Fibroblast of pulmonary artery (primary cell): ENCODE results near the gene BID.

Experiments
- DNase-seq: peaks from one replicate; pipeline ENCODE4 v3.0.0-alpha.2; 2010; ENCODE audit warnings: low read depth
- H3K4me3 ChIP-seq: replicated peaks from 2 replicates; pipeline ENCODE4 v1.5.1; 2011; ENCODE audit warnings: low read depth, mild to moderate bottlenecking, control low read depth, low read length, moderate library complexity
- CTCF ChIP-seq: IDR thresholded peaks from 2 replicates; pipeline ENCODE4 v1.5.1; 2011; ENCODE audit warnings: mild to moderate bottlenecking, control low read depth, low read length, inconsistent platforms; ENCODE audit errors: missing control alignments

Gene BID

GRCh38 chr22:17773606-17774205, 563 bp downstream of the BID start:
- TF ChIP-seq CTCF, result no peak
- no peak for DNase-seq
- H3K4me3 ChIP-seq, result peak overlapping the region; percentile 55

- DNase-seq, result no peak
- no peak for TF ChIP-seq CTCF
- H3K4me3 ChIP-seq, result peak overlapping the region; percentile 55
Observed at GRCh38 chr22:17772958-17773605, 1.2 kb downstream of the BID start.

GRCh38 chr22:17772249-17772957, 1.9 kb downstream of the BID start:
- no peak for TF ChIP-seq CTCF
- no peak overlapping the region for H3K4me3 ChIP-seq
- no peak for DNase-seq

- TF ChIP-seq CTCF, result no peak
- no peak overlapping the region for H3K4me3 ChIP-seq
- DNase-seq, result no peak
Observed at GRCh38 chr22:17770180-17771077, 3.8 kb downstream of the BID start.

- H3K4me3 ChIP-seq, result no peak overlapping the region
- no peak for TF ChIP-seq CTCF
- no peak for DNase-seq
Observed at GRCh38 chr22:17769716-17770082, 4.6 kb downstream of the BID start.

- TF ChIP-seq CTCF, result no peak
- H3K4me3 ChIP-seq, result no peak overlapping the region
- DNase-seq, result no peak
Observed at GRCh38 chr22:17769013-17769715, 5.1 kb downstream of the BID start.
